ENCODE data around the gene NTNG2.

The NTNG2 gene

GRCh38 chr9:132236662-132237311 lies 74.9 kb downstream of the NTNG2 start:
- no peak for DNase-seq

- DNase-seq = no peak
These were observed 75.6 kb downstream of the NTNG2 start for GRCh38 chr9:132237481-132237880.

GRCh38 chr9:132238026-132238972 lies 76.4 kb downstream of the NTNG2 start:
- DNase-seq = no peak

GRCh38 chr9:132238992-132239391 lies 77.1 kb downstream of the NTNG2 start:
- DNase-seq = peak in 3 of 4 experiments; percentile 42 to 60 (median 46)

GRCh38 chr9:132239518-132239917 lies 77.7 kb downstream of the NTNG2 start:
- DNase-seq = peak in 3 of 4 experiments; percentile 28 to 46 (median 44)

- no peak for DNase-seq
These were observed 78.4 kb downstream of the NTNG2 start for GRCh38 chr9:132239999-132240840.

- DNase-seq = peak; percentile 92 to 99 (median 94)
These were observed 79.1 kb downstream of the NTNG2 start for GRCh38 chr9:132240841-132241482.

GRCh38 chr9:132241483-132241839 lies 79.6 kb downstream of the NTNG2 start:
- DNase-seq = no peak

GRCh38 chr9:132241840-132242620 lies 80.2 kb downstream of the NTNG2 start:
- peak; percentile 44 to 74 (median 54) for DNase-seq

GRCh38 chr9:132242621-132243155 lies 80.8 kb downstream of the NTNG2 start:
- no peak for DNase-seq

GRCh38 chr9:132243156-132244074 lies 81.6 kb downstream of the NTNG2 start:
- DNase-seq = no peak

- DNase-seq = no peak
These were observed 83.0 kb downstream of the NTNG2 start for GRCh38 chr9:132244582-132245455.

- DNase-seq = no peak
These were observed 83.6 kb downstream of the NTNG2 start for GRCh38 chr9:132245465-132245864.

- DNase-seq = no peak
These were observed 86.1 kb downstream of the NTNG2 start for GRCh38 chr9:132247942-132248341.

- DNase-seq = no peak
These were observed 87.3 kb downstream of the NTNG2 start for GRCh38 chr9:132249123-132249522.

GRCh38 chr9:132249690-132250089 lies 87.8 kb downstream of the NTNG2 start:
- no peak for DNase-seq

GRCh38 chr9:132250324-132251262 lies 88.7 kb downstream of the NTNG2 start:
- DNase-seq = no peak

- DNase-seq = no peak
These were observed 99.0 kb downstream of the NTNG2 start for GRCh38 chr9:132260846-132261245.

All from suppressor macrophage (primary cell).